C4-2B (cell line): Measurements from ENCODE around the gene EPN3.

ENCODE experiments used
- CTCF ChIP-seq: fragments of 450-650 bp; conservative IDR thresholded peaks from 2 replicates; pipeline ENCODE4 v1.5.1; 2017; ENCODE audit warnings: mild to moderate bottlenecking
- ZFX ChIP-seq: fragments of 450-650 bp; IDR thresholded peaks from 2 replicates; pipeline ENCODE4 v1.6.1; 2017

- TF ChIP-seq CTCF, result no peak
- TF ChIP-seq ZFX, result no peak
These were observed 58.6 kb downstream of the EPN3 start for GRCh38 chr17:50590946-50591737.
